K562 (cell line): ENCODE results near the gene LAPTM5. TPM values are rescaled to one million over a fixed set of nuclear protein-coding genes. Genes with fewer than 3 reads are reported as not detected.

Experiments used
- ATAC-seq: fragments of 200-7000 bp; cut with Tn5 transposase; 3 replicates; pipeline ENCODE4 v1.9.1; 2020; ENCODE audit warnings: moderate library complexity
- BruUV-seq: library from RNA; stranded (reverse); fragments of 400-500 nt; replicated peaks from 2 replicates; lab custom pipeline; 2021; lab: Mats Ljungman, UMichigan
- CTCF ChIA-PET: fragments of 300-600 bp; formaldehyde crosslinking; extraction: SDS; loops from one replicate; lab custom pipeline; 2021; ENCODE audit warnings: low intra/inter-chr PET ratio; lab: Yijun Ruan, JAX
- POLR2A ChIA-PET: fragments of 300-600, 350-650 bp; sonication (Branson Sonifier 250); formaldehyde crosslinking; extraction: SDS; loops from one replicate; lab custom pipeline; 2021; ENCODE audit warnings: antibody characterized with exemption, inconsistent platforms; lab: Yijun Ruan, JAX
- DNase-seq, 4 experiments: peaks; one replicate each; pipeline versions ENCODE4 v3.0.0 to v3.0.0-alpha.2; 2011 to 2018; ENCODE audit warnings: low spot score in 3 of 4, mixed read lengths in 3 of 4; ENCODE audit errors: extremely low read depth in 1 of 4
- FAIRE-seq: peaks from 2 replicates; lab custom pipeline; 2011; peaks lifted over from hg19 to GRCh38; lab: Jason Lieb, UNC
- H2AFZ ChIP-seq: 2 replicates; pipeline ENCODE4 v1.6.0; 2011; ENCODE audit warnings: low read depth, low read length, control low read depth, inconsistent platforms
- H3K27ac ChIP-seq: fragments of 200-600 bp; 3 replicates; pipeline ENCODE4 v1.8.0; 2011; ENCODE audit warnings: low read depth, mild to moderate bottlenecking, control low read depth, inconsistent platforms, low read length, moderate library complexity, mixed read lengths; ENCODE audit errors: extremely low read depth
- H3K27me3 ChIP-seq, 2 experiments: fragments of 300-600 bp in 1 of 2; 2 replicates in 1 of 2; 3 replicates in 1 of 2; pipeline versions ENCODE4 v1.6.0 to v1.8.0; 2011; ENCODE audit warnings: inconsistent platforms in 2 of 2, low read length in 2 of 2, mild to moderate bottlenecking in 1 of 2, mixed read lengths in 1 of 2, moderate library complexity in 1 of 2; ENCODE audit not compliant: control insufficient read depth in 2 of 2, insufficient read depth in 2 of 2
- H3K36me3 ChIP-seq: fragments of 300-600 bp; 3 replicates; pipeline ENCODE4 v1.8.0; 2011; ENCODE audit warnings: mild to moderate bottlenecking, low read length, inconsistent platforms; ENCODE audit not compliant: control insufficient read depth, insufficient read depth
- H3K4me1 ChIP-seq, 2 experiments: fragments of 200-600 bp in 1 of 2; replicated peaks in 1 of 2; 2 replicates in 1 of 2; 3 replicates in 1 of 2; pipeline versions ENCODE4 v1.5.1 to v1.8.0; 2011; ENCODE audit warnings: inconsistent platforms in 2 of 2, low read length in 2 of 2, mild to moderate bottlenecking in 1 of 2, mixed read lengths in 1 of 2, moderate library complexity in 1 of 2; ENCODE audit not compliant: control insufficient read depth in 2 of 2, insufficient read depth in 2 of 2
- H3K4me2 ChIP-seq: 2 replicates; pipeline ENCODE4 v1.6.1; 2011; ENCODE audit warnings: low read length, control low read depth, inconsistent platforms, mixed read lengths; ENCODE audit not compliant: insufficient read depth
- H3K4me3 ChIP-seq: fragments of 200-600 bp; sonication (generic), shearing (Covaris generic); 2 replicates; pipeline ENCODE4 v1.5.1; 2016; ENCODE audit warnings: control low read depth, inconsistent platforms
- H3K79me2 ChIP-seq: fragments of 200-600 bp; 3 replicates; pipeline ENCODE4 v1.8.0; 2011; ENCODE audit warnings: low read length, inconsistent platforms; ENCODE audit not compliant: control insufficient read depth, insufficient read depth
- H3K9ac ChIP-seq, 2 experiments: 2 replicates each; pipeline versions ENCODE4 v1.6.0 to v1.6.1; 2011; ENCODE audit warnings: low read depth in 2 of 2, low read length in 2 of 2, control low read depth in 1 of 2, inconsistent platforms in 1 of 2, mild to moderate bottlenecking in 1 of 2, mixed read lengths in 1 of 2; ENCODE audit not compliant: insufficient read depth in 1 of 2
- H3K9me1 ChIP-seq: one replicate; pipeline ENCODE4 v1.6.0; 2011; ENCODE audit warnings: inconsistent platforms, mild to moderate bottlenecking, low read length, moderate library complexity; ENCODE audit not compliant: control insufficient read depth, insufficient read depth
- H3K9me3 ChIP-seq: replicated peaks from 2 replicates; pipeline ENCODE4 v1.5.1; 2011; ENCODE audit warnings: low read depth, low read length, inconsistent platforms; ENCODE audit not compliant: control insufficient read depth, insufficient read depth
- H4K20me1 ChIP-seq: replicated peaks from 2 replicates; pipeline ENCODE4 v1.6.1; 2011; ENCODE audit warnings: low read length, inconsistent platforms, mixed read lengths; ENCODE audit not compliant: control insufficient read depth, insufficient read depth
- EGR1 ChIP-seq: fragments of 450-650 bp; conservative IDR thresholded peaks from 2 replicates; pipeline ENCODE4 v1.6.1; 2017; ENCODE audit warnings: mild to moderate bottlenecking
- FUS ChIP-seq: fragments of 200-400 bp; formaldehyde crosslinking; optimal IDR thresholded peaks from 2 replicates; pipeline ENCODE3; 2017; ENCODE audit warnings: low read depth, low read length
- GTF2F1 ChIP-seq: IDR thresholded peaks from 2 replicates; pipeline ENCODE4 v1.6.1; 2011; ENCODE audit warnings: low read depth, low read length, improper control_type of control experiment
- HNRNPL ChIP-seq: fragments of 200-400 bp; formaldehyde crosslinking; IDR thresholded peaks from 2 replicates; pipeline ENCODE4 v1.6.1; 2017; ENCODE audit warnings: low read depth, mild to moderate bottlenecking, low read length
- MEIS2 ChIP-seq: fragments of 450-650 bp; IDR thresholded peaks from 2 replicates; pipeline ENCODE4 v1.6.1; 2014; ENCODE audit warnings: mild to moderate bottlenecking; ENCODE audit not compliant: partially characterized antibody
- MTA3 ChIP-seq: fragments of 450-650 bp; formaldehyde crosslinking; IDR thresholded peaks from 2 replicates; pipeline ENCODE4 v1.6.1; 2017; ENCODE audit warnings: mild to moderate bottlenecking, borderline replicate concordance
- MYC ChIP-seq, 2 experiments: fragments of 250-450 bp in 1 of 2; sonication (Bioruptor Pico) in 1 of 2; IDR thresholded peaks; 2 replicates each; pipeline versions ENCODE4 v1.5.1 to v1.6.1; 2012 to 2021; ENCODE audit warnings: low read depth in 2 of 2, borderline replicate concordance in 1 of 2, improper control_type of control experiment in 1 of 2, low read length in 1 of 2, mild to moderate bottlenecking in 1 of 2, moderate library complexity in 1 of 2
- NCOR1 ChIP-seq: fragments of 450-650 bp; IDR thresholded peaks from 2 replicates; pipeline ENCODE4 v1.6.1; 2016; ENCODE audit warnings: mild to moderate bottlenecking, moderate library complexity
- RAD21 ChIP-seq, 2 experiments: fragments of 250-450 bp in 1 of 2; fragments of 450-650 bp in 1 of 2; sonication (Bioruptor Pico) in 1 of 2; formaldehyde crosslinking in 1 of 2; IDR thresholded peaks in 1 of 2; conservative IDR thresholded peaks in 1 of 2; 2 replicates each; pipeline versions ENCODE4 v1.4.0 to v1.8.0; 2020 to 2022; ENCODE audit warnings: mild to moderate bottlenecking in 2 of 2, moderate library complexity in 1 of 2
- RBBP5 ChIP-seq: fragments of 200-600 bp; sonication (generic); IDR thresholded peaks from 2 replicates; pipeline ENCODE4 v1.6.1; 2012; ENCODE audit warnings: borderline replicate concordance, mild to moderate bottlenecking, low read length, control low read depth, inconsistent platforms; ENCODE audit not compliant: insufficient read depth, poor library complexity, severe bottlenecking
- RBM39 ChIP-seq: fragments of 200-400 bp; formaldehyde crosslinking; optimal IDR thresholded peaks from 2 replicates; pipeline ENCODE3; 2018; ENCODE audit warnings: low read depth, low read length
- SMAD3 ChIP-seq: fragments of 450-650 bp; formaldehyde crosslinking; conservative IDR thresholded peaks from 2 replicates; pipeline ENCODE4 v1.4.0; 2020; ENCODE audit warnings: mild to moderate bottlenecking
- SMAD4 ChIP-seq: fragments of 250-450 bp; sonication (Bioruptor Pico); conservative IDR thresholded peaks from 2 replicates; pipeline ENCODE4 v1.8.0; 2021; ENCODE audit warnings: inconsistent platforms, mild to moderate bottlenecking, moderate library complexity
- TCF7L2 ChIP-seq: fragments of 150-350 bp; IDR thresholded peaks from 2 replicates; pipeline ENCODE4 v1.6.1; 2016; ENCODE audit warnings: low read depth, mild to moderate bottlenecking, low read length, moderate library complexity
- WHSC1 ChIP-seq: IDR thresholded peaks from one replicate; pipeline ENCODE4 v1.6.1; 2012; ENCODE audit warnings: low read length, control low read depth, inconsistent platforms
- ZKSCAN8 ChIP-seq: fragments of 200-800 bp; sonication (Bioruptor generic); IDR thresholded peaks from 2 replicates; pipeline ENCODE4 v1.6.1; 2016; ENCODE audit warnings: missing genetic modification characterization, missing compliant biosample characterization
- ZNF444 ChIP-seq: fragments of 250-450 bp; sonication (Bioruptor Pico); IDR thresholded peaks from 2 replicates; pipeline ENCODE4 v1.4.0; 2020; ENCODE audit warnings: mild to moderate bottlenecking, moderate library complexity
- ZNF551 ChIP-seq: fragments of 250-450 bp; sonication (Bioruptor Pico); IDR thresholded peaks from 2 replicates; pipeline ENCODE4 v1.5.0; 2021; ENCODE audit warnings: mild to moderate bottlenecking, moderate library complexity
- ZNF644 ChIP-seq: fragments of 200-800 bp; sonication (Bioruptor generic); IDR thresholded peaks from 2 replicates; pipeline ENCODE4 v1.6.1; 2016; ENCODE audit warnings: low read depth, missing genetic modification characterization, missing compliant biosample characterization
- WGBS: fragments of 100-300 bp; shearing (Covaris generic); methylation state at CpG from one replicate; pipeline ENCODE4 v1.1.6; 2016; ENCODE audit warnings: low coverage, mixed read lengths; ENCODE audit not compliant: insufficient coverage; ENCODE audit errors: missing lambda C conversion rate; 5-methylcytosine and 5-hydroxymethylcytosine counted together
- in situ Hi-C: fragments of 300-500 bp; cut with MboI; formaldehyde crosslinking; loops from 4 replicates; pipeline ENCODE4 v1.15.0; 2018; ENCODE audit warnings: inconsistent platforms, mixed read lengths
- intact Hi-C: fragments of 100-400 bp; cut with micrococcal nuclease; formaldehyde crosslinking; loops from 2 replicates; pipeline ENCODE4 v1.14.2; 2022
- polyA plus RNA-seq, 8 experiments: library from polyadenylated mRNA; depleted of rRNA in 4 of 8; stranded (reverse) in 5 of 8; unstranded in 3 of 8; fragments of >200 nt; fragmentation: Nextera tagmentation in 2 of 8; fragmentation: Illumina TruSeq in 1 of 8; extraction: Ambion mirVana in 2 of 8; extraction: Trizol in 1 of 8; gene quantifications; 2 replicates each; pipeline versions ENCODE4 v1.2.1 to v1.2.3, GENCODE V29; 2011 to 2014; ENCODE audit warnings: inconsistent platforms in 1 of 8, missing spikeins in 1 of 8
- total RNA-seq, 7 experiments: library from RNA; depleted of rRNA in 6 of 7; stranded (reverse); fragments of >200 nt in 6 of 7; fragmentation: Illumina TruSeq in 2 of 7; extraction: Trizol in 2 of 7; gene quantifications; 2 replicates each; pipeline versions ENCODE4 v1.2.1 to v1.2.3, GENCODE V29; 2011 to 2021; ENCODE audit warnings: low replicate concordance in 1 of 7
- TF ChIP-seq, protein P1 (sequence below): sonication (generic); formaldehyde crosslinking; IDR thresholded peaks from 2 replicates; pipeline ENCODE4 v1.8.0; 2022; ENCODE audit warnings: missing genetic modification reagents, mild to moderate bottlenecking, moderate library complexity, borderline replicate concordance

Gene LAPTM5
- total and polyA plus RNA-seq, 9 of the 15 experiments (the other 6 are each of a cell fraction or from before 2014, with no cell fraction given): 2.4 to 47.3 (median 20.3) TPM

DNA sequence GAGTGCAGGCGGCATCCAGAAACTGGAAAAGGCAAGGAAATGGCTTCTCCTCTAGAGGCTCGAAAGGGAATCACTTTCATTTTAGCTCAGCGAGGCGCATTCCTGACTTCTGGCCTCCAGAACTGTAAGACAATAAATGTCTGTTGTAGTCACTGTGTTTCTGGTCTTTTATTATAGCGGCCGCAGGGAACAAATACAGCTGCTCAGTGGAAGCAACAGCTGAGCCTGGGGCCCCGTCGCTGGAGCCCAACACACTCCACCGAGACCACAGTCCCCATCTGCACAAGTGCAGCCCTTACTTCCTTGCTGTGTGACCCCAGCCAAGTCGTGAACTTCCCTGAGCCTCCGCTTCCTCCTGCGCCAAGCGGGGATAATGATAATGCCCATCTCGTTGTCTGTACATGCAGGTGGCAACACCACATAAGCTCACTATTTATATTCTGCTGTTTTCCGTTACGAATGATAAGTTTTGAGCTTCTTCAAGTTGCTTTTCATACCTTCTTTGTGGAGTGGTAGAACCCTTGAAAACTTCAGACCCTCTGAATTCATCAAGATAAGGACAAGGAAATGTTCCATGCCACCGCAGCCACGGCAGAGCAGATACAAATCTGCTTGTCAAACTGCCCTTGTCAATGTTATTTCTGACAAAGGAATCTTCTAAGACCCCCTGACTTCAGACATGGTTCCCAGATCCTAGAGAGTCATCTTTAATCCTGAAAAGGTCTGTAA, 3.2 kb upstream of the LAPTM5 start:
- intact Hi-C loops (loop anchor here (2.0 kb wide), 1 partner anchor 18 kb away; no protein-coding TSS in a partner anchor), in situ Hi-C loops (no loop called here)
- ChIA-PET CTCF (interaction anchor here (0.7 kb wide), 1 partner anchor 887 kb away, joined by 3 read pairs; no protein-coding TSS in a partner anchor), POLR2A (interaction anchor here (0.7 to 4.1 kb wide), 9 partner anchors 9 to 395 kb away, joined by 3 to 23 read pairs (median 5); no protein-coding TSS in a partner anchor)
- peaks cover 82 to 95% of the 10 kb centered on the region in 2 experiments for H3K4me1 ChIP-seq
- H2AFZ ChIP-seq: peak overlapping the region; percentile 92
- H4K20me1 ChIP-seq: no peaks in the 10 kb centered on the region
- H3K79me2 ChIP-seq: peaks cover 12% of the 10 kb centered on the region; the same call in 2 of the 3 replicates
- no peaks in the 10 kb centered on the region for H3K9me3 ChIP-seq
- FAIRE-seq: no peak
- H3K36me3 ChIP-seq: no peaks in the 10 kb centered on the region
- H3K9me1 ChIP-seq: no peaks in the 10 kb centered on the region
- peak overlapping the region; percentile 62 for H3K4me2 ChIP-seq
- no peak for ATAC-seq
- BruUV-seq: no TSS peak
- no peak for DNase-seq
- no peak overlapping the region for H3K4me3 ChIP-seq
- no peaks in the 10 kb centered on the region; a peak in 1 of 5 replicates for H3K27me3 ChIP-seq
- peak overlapping the region; percentile 78 for H3K27ac ChIP-seq
- H3K9ac ChIP-seq: peak overlapping the region; percentile 63 to 86
- WGBS: 60% methylated on average over 18 of the region's 18 CpGs
- TF ChIP-seq, protein P1, sequence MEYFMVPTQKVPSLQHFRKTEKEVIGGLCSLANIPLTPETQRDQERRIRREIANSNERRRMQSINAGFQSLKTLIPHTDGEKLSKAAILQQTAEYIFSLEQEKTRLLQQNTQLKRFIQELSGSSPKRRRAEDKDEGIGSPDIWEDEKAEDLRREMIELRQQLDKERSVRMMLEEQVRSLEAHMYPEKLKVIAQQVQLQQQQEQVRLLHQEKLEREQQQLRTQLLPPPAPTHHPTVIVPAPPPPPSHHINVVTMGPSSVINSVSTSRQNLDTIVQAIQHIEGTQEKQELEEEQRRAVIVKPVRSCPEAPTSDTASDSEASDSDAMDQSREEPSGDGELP (CRISPR knock-in tag): peak; percentile 63; the same call in 1 of the 2 replicates
- TF ChIP-seq MTA3 (0 out of 2 replicates have a peak, but pooled peaks have one; percentile 19), ZNF551 (CRISPR knock-in tag) (no peak), SMAD4 (CRISPR knock-in tag) (peak; percentile 35), RAD21 (CRISPR knock-in tag; conservative IDR thresholded peaks at IDR 0.05 in 1 of 2, IDR thresholded peaks at IDR 0.05 in 1 of 2) (0 out of 4 replicates have a peak, but pooled peaks of 1 of the 2 experiments have one; percentile 8), NCOR1 (no peak), FUS (no peak), MEIS2 (peak; percentile 2), RBBP5 (no peak), ZNF644 (no peak; the same call in 1 of the 2 replicates), EGR1 (no peak), GTF2F1 (0 out of 2 replicates have a peak, but pooled peaks have one; percentile 29), ZKSCAN8 (peak; percentile 79; the same call in 1 of the 2 replicates), MYC (IDR thresholded peaks at IDR 0.05; ENCODE audit: low read depth, low read length) (no peak), MYC (CRISPR knock-in tag; IDR thresholded peaks at IDR 0.05; ENCODE audit: borderline replicate concordance, low read depth) (peak; percentile 71; the same call in 1 of the 2 replicates), SMAD3 (CRISPR knock-in tag) (0 out of 2 replicates have a peak, but pooled peaks have one; percentile 49), TCF7L2 (no peak), RBM39 (no peak), HNRNPL (no peak), WHSC1 (no peak), ZNF444 (CRISPR knock-in tag) (0 out of 2 replicates have a peak, but pooled peaks have one; percentile 12)
